NCI-H2196 treated with DMSO at 0.1 percent for 48 hours (cell line): ENCODE measurements around the gene PRDM16.

Source experiments
- DNase-seq: peaks from one replicate; lab custom pipeline; 2025; ENCODE audit not compliant: unreplicated experiment; lab: John Stamatoyannopoulos, UW

PRDM16 gene

GRCh38 chr1:3329640-3330281 lies 260.8 kb downstream of the PRDM16 start:
- DNase-seq = peak; percentile 41

- peak; percentile 40 for DNase-seq
These were observed 261.8 kb downstream of the PRDM16 start for GRCh38 chr1:3330771-3331245.

GRCh38 chr1:3331564-3331963 lies 262.6 kb downstream of the PRDM16 start:
- DNase-seq = no peak

GRCh38 chr1:3332043-3332442 lies 263.0 kb downstream of the PRDM16 start:
- no peak for DNase-seq

- DNase-seq = no peak
These were observed 263.7 kb downstream of the PRDM16 start for GRCh38 chr1:3332662-3333061.

GRCh38 chr1:3333903-3334302 lies 264.9 kb downstream of the PRDM16 start:
- DNase-seq = peak; percentile 73

- no peak for DNase-seq
These were observed 265.4 kb downstream of the PRDM16 start for GRCh38 chr1:3334366-3334765.

- no peak for DNase-seq
These were observed 267.0 kb downstream of the PRDM16 start for GRCh38 chr1:3335754-3336640.

GRCh38 chr1:3336641-3337630 lies 267.9 kb downstream of the PRDM16 start:
- DNase-seq = no peak

- DNase-seq = no peak
These were observed 269.1 kb downstream of the PRDM16 start for GRCh38 chr1:3337798-3338724.

- DNase-seq = no peak
These were observed 269.7 kb downstream of the PRDM16 start for GRCh38 chr1:3338725-3339070.

- DNase-seq = no peak
These were observed 270.9 kb downstream of the PRDM16 start for GRCh38 chr1:3339856-3340255.

- no peak for DNase-seq
These were observed 271.7 kb downstream of the PRDM16 start for GRCh38 chr1:3340548-3341235.

GRCh38 chr1:3341236-3341994 lies 272.4 kb downstream of the PRDM16 start:
- DNase-seq = no peak

GRCh38 chr1:3342960-3343359 lies 274.0 kb downstream of the PRDM16 start:
- no peak for DNase-seq

- no peak for DNase-seq
These were observed 275.4 kb downstream of the PRDM16 start for GRCh38 chr1:3344395-3344794.

GRCh38 chr1:3345792-3346191 lies 276.8 kb downstream of the PRDM16 start:
- no peak for DNase-seq

GRCh38 chr1:3346478-3346877 lies 277.5 kb downstream of the PRDM16 start:
- DNase-seq = no peak
